NCI-H2107 treated with DMSO at 0.1 percent for 48 hours (cell line): Measurements from ENCODE around the gene PTPRG.

Experiments
- DNase-seq: peaks from one replicate; lab custom pipeline; 2025; ENCODE audit not compliant: unreplicated experiment; lab: John Stamatoyannopoulos, UW

PTPRG gene

GRCh38 chr3:62201438-62202035 lies 640.2 kb downstream of the PTPRG start:
- no peak for DNase-seq

DNA sequence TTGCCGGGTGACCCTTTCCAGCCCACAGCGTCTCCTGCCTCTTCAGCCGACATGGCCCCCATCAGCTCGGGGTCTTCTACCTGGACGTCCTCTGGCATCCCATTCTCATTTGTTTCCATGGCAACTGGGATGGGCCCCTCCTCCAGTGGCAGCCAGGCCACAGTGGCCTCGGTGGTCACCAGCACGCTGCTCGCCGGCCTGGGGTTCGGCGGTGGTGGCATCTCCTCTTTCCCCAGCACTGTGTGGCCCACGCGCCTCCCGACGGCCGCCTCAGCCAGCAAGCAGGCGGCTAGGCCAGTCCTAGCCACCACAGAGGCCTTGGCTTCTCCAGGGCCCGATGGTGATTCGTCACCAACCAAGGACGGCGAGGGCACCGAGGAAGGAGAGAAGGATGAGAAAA lies 641.8 kb downstream of the PTPRG start:
- no peak for DNase-seq

DNA sequence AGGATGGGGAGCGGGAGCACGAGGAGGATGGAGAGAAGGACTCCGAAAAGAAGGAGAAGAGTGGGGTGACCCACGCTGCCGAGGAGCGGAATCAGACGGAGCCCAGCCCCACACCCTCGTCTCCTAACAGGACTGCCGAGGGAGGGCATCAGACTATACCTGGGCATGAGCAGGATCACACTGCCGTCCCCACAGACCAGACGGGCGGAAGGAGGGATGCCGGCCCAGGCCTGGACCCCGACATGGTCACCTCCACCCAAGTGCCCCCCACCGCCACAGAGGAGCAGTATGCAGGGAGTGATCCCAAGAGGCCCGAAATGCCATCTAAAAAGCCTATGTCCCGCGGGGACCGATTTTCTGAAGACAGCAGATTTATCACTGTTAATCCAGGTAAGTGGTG lies 642.2 kb downstream of the PTPRG start:
- DNase-seq = no peak

DNA sequence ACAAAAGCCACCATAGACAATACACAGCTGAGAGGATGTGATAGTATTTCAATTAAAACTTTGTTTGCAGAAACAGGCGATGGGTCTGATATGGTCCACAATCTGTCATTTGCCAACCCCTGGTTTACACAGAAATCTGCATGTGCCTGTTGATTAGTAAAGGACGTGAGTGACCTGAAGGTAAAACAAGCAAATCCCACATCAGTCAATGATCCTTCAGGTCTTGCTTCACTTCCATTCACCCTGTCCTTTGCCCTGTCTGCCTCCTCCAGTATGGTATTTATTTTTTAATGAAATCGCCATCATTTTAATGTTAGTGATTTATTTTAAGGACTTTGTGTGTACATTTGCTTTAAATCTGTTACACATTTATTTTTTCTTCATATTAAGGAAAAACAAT lies 645.8 kb downstream of the PTPRG start:
- DNase-seq = no peak

GRCh38 chr3:62208385-62208784 lies 647.0 kb downstream of the PTPRG start:
- DNase-seq = no peak

GRCh38 chr3:62209101-62209500 lies 647.7 kb downstream of the PTPRG start:
- DNase-seq = no peak

DNA sequence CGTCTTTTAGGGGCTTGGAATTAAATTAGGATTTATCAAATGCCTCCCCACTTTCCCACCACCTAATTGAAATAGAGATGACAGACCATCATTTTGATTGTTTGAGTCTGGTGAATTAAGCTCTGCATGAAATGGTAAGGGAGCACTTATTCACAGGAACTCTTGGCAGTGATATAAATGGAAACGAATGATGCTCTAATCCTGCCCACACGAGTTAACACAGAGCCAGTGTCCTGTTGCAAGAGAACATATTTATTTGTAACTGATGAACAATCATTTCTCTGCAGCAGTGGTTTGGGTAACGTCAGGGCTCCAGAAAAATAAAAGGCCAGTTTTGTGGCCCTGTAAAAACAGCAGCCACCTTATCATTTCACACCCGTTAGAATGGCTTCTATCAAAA lies 648.6 kb downstream of the PTPRG start:
- no peak for DNase-seq

DNA sequence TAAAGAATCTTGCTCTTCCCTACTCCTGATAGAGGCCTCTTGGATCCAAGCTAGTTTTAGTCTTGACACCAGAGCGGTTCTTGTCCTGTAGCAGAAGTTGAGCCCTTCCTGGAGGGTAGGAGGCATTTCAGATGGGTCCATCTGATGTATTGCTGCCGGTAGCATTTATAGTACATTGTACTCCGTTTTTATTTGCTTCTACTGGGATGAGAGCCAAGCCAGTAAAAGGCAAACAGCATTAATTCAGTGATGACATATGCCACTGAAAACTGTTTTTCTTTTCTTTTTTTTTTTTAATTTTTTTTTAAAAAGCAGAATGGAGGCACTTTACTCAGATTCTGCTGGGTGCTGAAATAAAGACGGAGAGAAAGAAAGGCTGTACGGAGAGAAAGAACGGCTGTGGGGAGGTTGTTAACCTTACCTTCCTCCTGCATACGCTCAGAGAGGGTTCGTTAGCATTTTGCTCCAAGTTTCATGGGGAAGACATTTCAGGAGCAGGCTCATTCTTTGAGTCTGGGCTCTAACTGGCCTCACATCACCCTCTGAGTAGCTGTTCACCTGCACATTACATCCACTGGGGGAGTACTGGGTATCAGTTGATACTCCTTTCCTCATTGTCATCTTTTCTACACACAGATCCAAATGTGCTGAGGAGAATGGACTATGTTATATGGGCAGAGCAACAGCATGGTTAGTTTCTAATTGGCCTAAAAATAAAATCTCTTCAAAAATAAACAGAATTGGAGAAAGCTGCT lies 650.5 kb downstream of the PTPRG start:
- DNase-seq = no peak

GRCh38 chr3:62214850-62215249 lies 653.5 kb downstream of the PTPRG start:
- no peak for DNase-seq

GRCh38 chr3:62220616-62221015 lies 659.2 kb downstream of the PTPRG start:
- no peak for DNase-seq

- no peak for DNase-seq
Observed at GRCh38 chr3:62225051-62225450, 663.7 kb downstream of the PTPRG start.

- no peak for DNase-seq
Observed at GRCh38 chr3:62226601-62227339, 665.4 kb downstream of the PTPRG start.

GRCh38 chr3:62228467-62228866 lies 667.1 kb downstream of the PTPRG start:
- no peak for DNase-seq

DNA sequence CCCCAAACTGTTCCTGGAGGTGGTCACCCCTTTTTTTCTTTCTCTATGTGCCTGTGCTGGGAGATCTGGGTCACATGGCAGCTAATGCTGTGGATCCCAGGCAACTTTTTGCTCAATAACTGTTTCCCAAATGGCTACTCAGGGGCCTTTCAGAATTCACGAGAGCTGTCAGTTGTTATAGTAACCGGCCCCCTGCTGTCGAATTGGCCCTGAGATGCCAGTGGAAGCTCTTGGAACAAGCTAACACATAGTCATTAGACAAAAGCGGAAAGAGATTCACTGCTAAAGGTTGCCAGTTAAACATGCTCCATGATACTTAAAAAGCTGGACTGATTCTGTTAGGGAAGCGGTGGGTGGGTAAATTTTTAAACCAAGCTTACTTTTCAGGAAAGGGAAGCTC lies 667.8 kb downstream of the PTPRG start:
- DNase-seq = no peak

DNA sequence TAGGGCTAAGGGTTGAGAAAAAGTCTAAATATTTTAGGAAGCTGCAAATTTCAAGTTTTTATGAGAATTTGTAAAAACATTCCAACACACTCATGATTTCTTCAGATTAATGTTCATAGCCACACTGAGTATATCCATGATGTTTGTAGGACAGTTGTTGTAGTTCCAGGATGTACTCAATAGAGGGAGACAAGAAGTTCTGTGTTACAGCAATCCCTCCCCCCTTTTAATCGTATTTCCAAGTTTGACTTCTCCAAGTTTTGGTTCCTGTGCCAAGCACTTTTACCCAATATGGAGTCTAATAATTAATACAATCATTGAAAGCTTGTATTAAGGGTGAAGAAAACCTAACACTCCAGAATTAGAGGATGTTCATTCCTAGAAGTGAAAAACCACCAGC lies 668.5 kb downstream of the PTPRG start:
- DNase-seq = no peak

DNA sequence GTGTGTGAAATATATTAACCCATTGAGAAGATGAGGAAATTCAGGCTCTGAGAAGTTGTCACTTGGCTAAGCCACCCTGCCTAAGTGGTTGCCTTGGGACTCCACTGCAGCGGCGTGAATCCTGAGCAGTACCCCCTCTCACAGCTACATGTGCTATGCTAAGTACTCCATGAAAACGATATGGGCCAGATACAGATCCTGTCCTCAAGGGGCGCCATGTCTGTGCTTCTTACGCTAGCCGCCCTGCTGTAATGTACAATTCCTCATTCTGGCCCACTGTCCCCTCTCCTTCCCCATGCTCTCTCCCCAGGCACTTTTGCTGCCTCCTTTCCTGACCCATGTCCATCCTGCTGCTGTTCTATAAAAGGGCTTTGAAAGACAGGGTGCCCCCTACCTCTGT lies 671.7 kb downstream of the PTPRG start:
- no peak for DNase-seq

- DNase-seq = no peak
Observed at GRCh38 chr3:62236016-62236415, 674.6 kb downstream of the PTPRG start.

GRCh38 chr3:62237286-62237948 lies 676.0 kb downstream of the PTPRG start:
- no peak for DNase-seq

DNA sequence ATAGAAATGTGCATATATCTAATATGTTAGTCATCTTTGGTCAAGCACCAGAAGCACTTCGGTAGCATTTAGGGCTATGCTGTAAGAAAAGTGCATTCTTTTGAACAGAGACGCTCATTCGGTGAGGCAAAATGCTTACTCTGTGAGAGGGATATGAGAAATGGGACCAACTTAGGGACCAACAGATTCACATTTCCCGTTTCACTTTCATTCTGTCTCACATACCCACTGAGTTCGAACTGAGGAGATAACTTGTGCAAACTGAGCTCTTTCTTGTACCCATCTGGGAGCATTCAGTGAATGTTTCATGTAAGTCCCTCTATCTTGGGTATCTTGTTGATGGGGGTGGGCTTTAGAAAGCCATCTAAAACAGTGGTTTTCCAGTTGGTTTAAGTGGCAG lies 676.6 kb downstream of the PTPRG start:
- no peak for DNase-seq

DNA sequence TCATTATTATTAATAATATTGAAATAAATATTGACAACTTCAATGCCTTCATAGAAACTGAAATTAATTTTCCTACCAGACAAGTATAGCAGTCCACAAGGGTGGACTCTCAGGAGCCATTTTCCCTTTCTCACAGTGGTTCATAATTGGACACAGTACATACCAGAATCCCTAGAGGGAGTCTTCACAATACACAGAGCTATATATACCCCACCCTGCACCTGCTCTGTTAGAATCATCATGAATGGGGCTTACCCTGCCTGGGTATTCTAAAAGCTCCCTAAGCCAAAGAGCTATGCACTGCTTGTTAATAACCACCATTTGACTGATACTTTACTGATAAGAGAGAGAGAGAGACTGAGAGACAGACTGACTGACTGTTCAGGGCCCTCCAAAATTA lies 677.1 kb downstream of the PTPRG start:
- peak; percentile 9 for DNase-seq

DNA sequence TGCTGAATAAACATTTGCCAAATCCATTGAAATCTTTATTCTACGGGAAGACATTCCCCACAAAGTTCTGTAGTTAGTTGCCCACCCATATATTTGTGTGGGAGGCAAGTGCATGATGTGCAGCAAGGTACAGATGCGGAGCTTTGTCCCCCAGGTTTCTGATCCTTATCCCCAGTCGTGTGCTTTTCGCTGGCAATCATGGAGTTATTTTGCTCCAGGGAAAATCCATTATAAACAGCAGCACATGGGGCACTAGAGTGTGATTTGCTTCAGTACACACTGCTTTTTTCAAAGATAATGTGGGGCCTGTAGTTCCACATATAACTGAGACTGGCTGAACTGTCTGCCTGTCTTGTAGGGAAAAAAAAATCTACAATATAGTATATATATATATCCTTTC lies 679.9 kb downstream of the PTPRG start:
- DNase-seq = no peak
